GM19455 (cell line): ENCODE data around the gene NXPH4.

Experiments used
- ATAC-seq: cut with Tn5 transposase; IDR thresholded peaks from one replicate; pipeline ENCODE4 v1.9.1; 2021; ENCODE audit not compliant: unreplicated experiment

Gene NXPH4

DNA sequence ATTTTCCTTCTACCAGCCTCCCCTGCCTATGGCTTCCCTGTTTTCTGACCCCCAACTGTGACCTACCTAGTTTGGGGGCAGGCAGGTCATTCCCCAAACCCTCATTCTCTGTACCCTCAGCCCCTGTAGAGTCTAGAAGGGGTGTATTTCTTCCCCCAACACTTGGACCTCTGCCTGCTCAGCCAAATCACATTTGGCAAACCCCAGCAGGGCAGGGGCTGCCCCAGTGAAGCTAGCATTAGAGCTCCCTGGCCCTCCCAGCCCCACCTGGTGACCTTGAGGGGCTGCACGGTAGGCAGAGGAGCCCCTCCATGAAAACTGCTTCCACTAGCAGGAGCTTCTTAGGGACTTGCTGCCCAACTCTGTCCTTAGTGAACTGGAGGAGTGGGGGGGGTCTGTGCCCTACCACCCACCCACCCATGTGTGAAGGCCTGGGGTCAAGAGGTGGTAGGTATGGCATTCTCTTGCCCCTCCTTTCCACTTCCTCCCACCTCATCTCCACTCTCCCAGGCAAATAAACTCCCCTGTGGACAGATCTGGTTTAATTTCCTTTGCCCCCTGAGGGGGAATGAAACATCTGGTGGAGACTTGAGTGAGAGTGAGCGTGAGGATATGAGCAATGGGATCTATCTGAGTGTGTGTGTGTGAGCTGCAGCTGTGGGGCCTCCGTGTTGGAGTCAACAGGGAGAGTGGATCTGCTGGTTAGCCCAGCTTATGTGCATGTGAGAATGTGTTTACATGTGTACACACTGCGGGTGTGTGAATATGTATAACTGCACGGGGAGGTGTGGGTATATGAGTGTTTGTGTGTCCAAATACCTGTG is 1.6 kb downstream of the NXPH4 start:
- ATAC-seq = no peak

GRCh38 chr12:57219205-57219992 is 2.8 kb downstream of the NXPH4 start:
- no peak for ATAC-seq

GRCh38 chr12:57219993-57220754 is 3.6 kb downstream of the NXPH4 start:
- ATAC-seq = no peak

GRCh38 chr12:57220770-57221168 is 4.2 kb downstream of the NXPH4 start:
- ATAC-seq = no peak

- ATAC-seq = no peak
Measured at GRCh38 chr12:57221169-57221917, 4.7 kb downstream of the NXPH4 start.

GRCh38 chr12:57222286-57223190 is 5.9 kb downstream of the NXPH4 start:
- ATAC-seq = no peak

- ATAC-seq = no peak
Measured at GRCh38 chr12:57223191-57224165, 6.9 kb downstream of the NXPH4 start.

- ATAC-seq = no peak
Measured at GRCh38 chr12:57224278-57224972, 7.8 kb downstream of the NXPH4 start.

DNA sequence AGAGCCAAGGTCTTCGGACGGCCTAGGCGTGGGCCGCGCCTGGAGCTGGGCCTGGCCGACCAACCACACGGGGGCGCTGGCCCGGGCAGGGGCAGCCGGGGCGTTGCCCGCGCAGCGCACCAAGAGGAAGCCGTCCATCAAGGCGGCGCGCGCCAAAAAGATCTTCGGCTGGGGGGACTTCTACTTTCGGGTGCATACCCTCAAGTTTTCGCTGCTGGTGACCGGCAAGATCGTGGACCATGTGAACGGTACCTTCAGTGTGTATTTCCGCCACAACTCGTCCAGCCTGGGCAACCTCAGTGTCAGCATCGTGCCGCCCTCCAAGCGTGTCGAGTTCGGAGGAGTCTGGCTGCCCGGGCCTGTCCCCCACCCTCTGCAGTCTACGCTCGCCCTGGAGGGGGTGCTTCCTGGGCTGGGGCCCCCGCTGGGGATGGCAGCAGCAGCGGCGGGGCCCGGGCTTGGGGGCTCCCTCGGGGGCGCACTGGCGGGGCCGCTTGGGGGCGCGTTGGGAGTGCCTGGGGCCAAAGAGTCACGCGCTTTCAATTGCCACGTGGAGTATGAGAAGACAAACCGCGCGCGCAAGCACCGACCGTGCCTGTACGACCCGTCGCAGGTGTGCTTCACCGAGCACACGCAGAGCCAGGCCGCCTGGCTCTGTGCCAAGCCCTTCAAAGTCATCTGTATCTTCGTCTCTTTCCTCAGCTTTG is 8.5 kb downstream of the NXPH4 start:
- no peak for ATAC-seq

DNA sequence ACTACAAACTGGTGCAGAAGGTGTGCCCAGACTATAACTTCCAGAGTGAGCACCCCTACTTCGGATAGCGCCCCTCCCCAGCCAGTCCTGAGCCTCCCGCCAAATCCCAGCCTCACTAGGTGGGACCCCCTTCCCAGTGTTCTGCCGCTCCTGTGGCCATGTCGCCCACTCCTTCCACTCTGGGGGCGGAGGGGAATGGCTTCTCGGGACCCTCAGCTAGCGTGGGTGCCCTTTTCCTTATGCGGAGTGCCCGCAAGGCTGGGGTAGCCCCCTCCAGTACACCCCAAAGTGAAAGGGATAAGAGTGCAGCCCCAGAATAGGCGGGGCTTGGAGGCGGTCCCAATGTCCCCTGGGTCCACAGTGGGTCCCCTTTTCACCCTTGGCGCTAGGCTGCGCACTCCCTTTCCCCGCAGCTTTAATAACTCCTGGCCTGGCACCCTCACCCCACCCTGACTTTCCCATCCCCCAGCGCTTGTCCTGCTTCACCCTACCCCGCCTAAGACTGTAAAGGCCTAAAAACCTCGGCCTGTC is 9.2 kb downstream of the NXPH4 start:
- no peak for ATAC-seq

DNA sequence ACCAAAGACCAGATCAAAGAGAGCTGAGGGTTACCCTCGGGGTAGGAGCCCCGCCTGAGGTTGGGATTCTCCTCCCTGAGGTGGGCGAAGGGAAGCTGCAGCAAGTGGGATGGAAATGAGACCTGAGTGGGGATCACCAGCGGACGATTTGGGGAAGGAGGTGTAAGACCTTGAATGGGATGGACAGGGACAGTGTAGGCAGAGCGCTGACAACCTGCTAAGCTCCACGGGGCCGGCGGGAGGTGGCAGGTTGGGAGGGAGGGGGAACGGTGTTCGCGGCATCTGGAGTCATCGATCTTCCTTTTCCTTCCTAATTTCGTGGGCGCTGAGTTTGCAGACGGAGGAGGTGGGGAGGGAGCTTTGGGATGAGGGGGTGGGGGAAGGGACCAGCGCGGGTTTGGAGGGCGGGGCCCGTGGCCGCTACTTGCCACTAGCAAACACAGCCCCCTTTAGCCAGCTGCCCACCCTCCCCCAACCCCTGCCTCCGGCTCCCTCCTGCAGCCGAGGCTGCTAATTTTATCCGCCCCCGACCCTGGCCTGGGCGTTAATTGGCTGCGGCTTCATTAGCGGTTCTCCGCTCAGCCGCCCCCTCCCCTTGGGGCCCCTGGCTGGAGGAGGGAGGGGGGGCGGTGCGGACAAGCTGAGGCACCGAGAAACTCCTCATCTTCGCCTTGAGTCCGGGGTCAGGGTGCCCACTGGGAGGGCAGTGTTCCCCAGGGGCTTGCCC is 10.2 kb downstream of the NXPH4 start:
- ATAC-seq = no peak

DNA sequence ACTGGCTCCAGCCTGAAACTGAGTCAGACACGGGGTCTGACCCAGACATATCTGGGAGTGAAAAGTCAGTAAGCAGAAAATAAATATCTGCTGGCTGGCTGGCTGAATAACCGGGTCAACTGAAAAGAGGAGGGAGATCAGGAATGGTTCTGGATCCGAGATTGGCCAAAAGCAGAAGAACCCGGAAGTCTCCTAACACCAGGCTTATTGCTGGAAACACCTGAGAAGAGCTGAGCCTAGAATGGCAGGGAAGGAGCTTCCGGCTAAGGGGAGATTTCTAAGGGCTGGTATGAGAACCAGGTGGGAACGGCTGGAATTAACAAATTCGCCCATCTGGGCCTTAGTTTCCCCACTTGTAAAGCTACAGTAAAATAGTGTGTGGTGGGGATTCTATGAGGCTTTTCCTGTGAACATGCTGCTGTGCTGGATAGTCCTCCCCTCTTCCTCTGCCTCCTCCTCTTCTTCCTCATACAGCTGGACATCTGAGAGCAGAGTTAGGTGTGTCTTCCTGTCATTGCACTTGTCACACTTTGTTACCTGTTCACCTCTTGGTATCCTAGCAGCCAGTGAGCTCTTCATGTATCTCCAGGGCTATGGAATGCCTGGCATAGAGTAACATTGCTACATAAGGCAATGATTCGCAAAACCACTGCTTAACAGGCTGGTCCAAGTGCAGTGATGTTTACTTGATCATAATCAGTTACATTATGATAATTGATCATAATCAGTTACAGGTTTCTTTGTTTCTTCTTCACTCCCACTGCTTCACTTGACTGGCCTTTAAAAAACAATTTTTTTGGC is 10.9 kb downstream of the NXPH4 start:
- ATAC-seq = no peak

DNA sequence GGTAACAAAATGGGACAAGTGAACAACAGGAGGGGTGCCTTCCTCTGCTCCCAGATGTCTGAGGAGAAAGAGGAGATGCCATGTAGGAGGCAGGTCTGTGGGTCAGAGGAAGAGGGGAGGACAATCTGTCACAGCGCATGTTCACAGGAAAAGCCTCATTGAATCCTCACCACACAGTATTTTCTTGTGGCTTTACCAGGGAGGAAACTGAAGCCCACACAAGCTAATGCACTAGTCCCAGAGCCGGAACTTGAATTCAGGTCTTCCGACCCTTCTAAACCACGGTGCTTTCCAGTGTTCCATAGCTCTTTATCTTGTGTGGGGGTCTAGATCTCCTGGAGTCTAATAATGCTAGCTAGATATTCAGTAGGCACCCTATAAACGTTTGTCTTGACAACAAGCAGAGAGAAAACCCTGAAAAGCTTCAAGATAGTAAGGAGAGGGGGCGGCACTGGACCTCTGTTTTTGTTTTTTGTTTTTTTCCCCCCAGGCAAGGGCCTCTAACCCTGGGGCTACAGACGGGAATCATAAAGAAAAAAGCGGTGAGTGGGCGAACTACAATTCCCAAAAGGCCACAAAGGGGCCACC is 12.5 kb downstream of the NXPH4 start:
- peak; percentile 8 for ATAC-seq

DNA sequence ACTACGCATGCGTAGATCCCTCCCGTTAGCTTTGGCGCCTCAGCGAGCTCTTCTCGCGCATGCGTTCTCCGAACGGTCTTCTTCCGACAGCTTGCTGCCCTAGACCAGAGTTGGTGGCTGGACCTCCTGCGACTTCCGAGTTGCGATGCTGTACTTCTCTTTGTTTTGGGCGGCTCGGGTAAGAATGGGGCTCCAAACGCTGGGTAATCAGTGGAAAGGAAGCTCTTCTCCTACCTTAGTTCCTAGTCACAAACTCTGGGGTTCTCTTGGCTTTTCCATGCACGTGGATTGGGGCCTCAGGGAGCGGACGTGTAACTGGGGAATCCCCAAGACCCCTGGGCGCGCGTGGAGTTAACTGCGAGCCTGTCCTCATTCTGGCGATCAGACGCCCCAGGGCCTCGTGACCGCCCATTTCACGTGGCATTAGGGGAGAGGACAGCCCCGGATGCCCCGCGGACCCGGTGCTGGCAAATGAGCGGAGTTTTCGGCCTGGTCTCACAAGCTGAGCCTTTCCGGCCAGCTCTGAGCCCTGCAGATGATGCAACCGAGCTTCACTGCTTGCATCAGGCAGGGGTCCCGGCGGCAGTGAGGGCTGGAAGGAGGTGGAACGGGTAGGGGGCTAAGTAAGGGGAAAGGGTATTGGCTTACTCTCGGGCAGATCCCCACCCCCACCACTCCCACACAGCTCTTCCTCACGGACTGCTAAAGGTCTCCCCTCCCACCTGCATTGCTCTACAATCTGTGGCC is 13.2 kb downstream of the NXPH4 start, which contains the start of gene SHMT2:
Gene SHMT2, plus strand, starts transcription at position 78 of the 747 bp plus-strand sequence. Its CDS starts 68 bp downstream, at position 146.
- peak; percentile 52 for ATAC-seq
